GM12891 (cell line): Measurements from ENCODE around the gene ACP3.

Experiments used
- POU2F2 ChIP-seq: IDR thresholded peaks from 2 replicates; pipeline ENCODE4 v1.6.1; 2011; ENCODE audit warnings: low read depth, mild to moderate bottlenecking, control low read depth, low read length, moderate library complexity
- SPI1 ChIP-seq: IDR thresholded peaks from 2 replicates; pipeline ENCODE4 v1.6.1; 2011; ENCODE audit warnings: low read depth, low read length, control low read depth

- TF ChIP-seq POU2F2 (no peak), SPI1 (no peak)
These were observed 32.2 kb upstream of the ACP3 start for GRCh38 chr3:132284781-132285619.
